ENCODE measurements around the gene SHLD1. TPM values are rescaled to one million over a fixed set of nuclear protein-coding genes. Genes with fewer than 3 reads are reported as not detected.

Gene SHLD1
- total RNA-seq, 1 donor from 2014 or later, result 3.1 TPM

DNA sequence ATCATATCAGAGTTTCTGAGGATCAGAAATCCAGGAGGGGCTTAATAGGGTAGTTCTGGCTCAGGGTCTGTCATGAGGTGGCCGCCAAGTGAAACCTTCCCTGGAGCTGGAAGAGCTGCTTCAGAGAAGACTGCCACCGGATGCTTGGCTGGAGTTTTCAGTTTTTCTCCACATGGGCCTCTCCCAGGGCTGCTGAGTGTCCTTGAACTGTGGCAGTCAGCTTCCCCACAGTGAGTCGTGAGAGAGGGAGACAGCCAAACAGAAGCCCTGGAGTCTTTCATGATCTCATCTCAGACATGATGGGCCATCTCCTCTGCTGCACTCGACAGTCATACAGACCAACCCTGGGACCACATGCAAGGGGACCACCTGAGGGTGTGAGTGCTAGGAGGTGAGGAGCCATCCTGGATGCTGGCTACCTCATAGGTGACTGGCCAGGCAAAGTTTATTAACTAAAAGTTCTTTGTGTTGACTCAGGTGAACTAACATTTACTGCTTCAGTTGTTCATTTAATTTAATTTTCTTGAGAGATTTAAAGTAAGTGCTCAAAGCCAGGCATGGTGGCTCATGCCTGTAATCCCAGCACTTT lies 71.5 kb downstream of the SHLD1 start:
- TF ChIP-seq CTCF (IDR thresholded peaks at IDR 0.05), result no peak
- Mint-ChIP-seq H3K27ac (ENCODE audit: unreplicated experiment) (no peak overlapping the region), H3K4me3 (ENCODE audit: unreplicated experiment) (no peak overlapping the region), H3K4me1 (ENCODE audit: low read depth) (peaks cover 2% of the 10 kb centered on the region), H3K36me3 (ENCODE audit: low read depth) (peaks cover 3% of the 10 kb centered on the region), H3K27me3 (ENCODE audit: low read depth) (no peaks in the 10 kb centered on the region), H3K9me3 (ENCODE audit: low read depth) (no peaks in the 10 kb centered on the region)
- DNase-seq (ENCODE audit: low spot score), result no peak

GRCh38 chr20:5822569-5822968 lies 72.4 kb downstream of the SHLD1 start:
- Mint-ChIP-seq H3K27me3 (ENCODE audit: low read depth) (no peaks in the 10 kb centered on the region), H3K36me3 (ENCODE audit: low read depth) (peaks cover 3% of the 10 kb centered on the region), H3K4me3 (ENCODE audit: unreplicated experiment) (no peak overlapping the region), H3K9me3 (ENCODE audit: low read depth) (no peaks in the 10 kb centered on the region), H3K27ac (ENCODE audit: unreplicated experiment) (no peak overlapping the region), H3K4me1 (ENCODE audit: low read depth) (peaks cover 2% of the 10 kb centered on the region)
- no peak for TF ChIP-seq CTCF (IDR thresholded peaks at IDR 0.05)
- no peak for DNase-seq (ENCODE audit: low spot score)

- no peak for TF ChIP-seq CTCF (IDR thresholded peaks at IDR 0.05)
- no peak overlapping the region for H3K4me3 Mint-ChIP-seq (ENCODE audit: unreplicated experiment)
- no peak for DNase-seq (ENCODE audit: low spot score)
- peaks cover 3% of the 10 kb centered on the region for H3K36me3 Mint-ChIP-seq (ENCODE audit: low read depth)
- no peaks in the 10 kb centered on the region for H3K9me3 Mint-ChIP-seq (ENCODE audit: low read depth)
- H3K27ac Mint-ChIP-seq (ENCODE audit: unreplicated experiment), result no peak overlapping the region
- H3K27me3 Mint-ChIP-seq (ENCODE audit: low read depth), result no peaks in the 10 kb centered on the region
- peaks cover 2% of the 10 kb centered on the region for H3K4me1 Mint-ChIP-seq (ENCODE audit: low read depth)
These were observed 75.0 kb downstream of the SHLD1 start for GRCh38 chr20:5825130-5825719.

DNA sequence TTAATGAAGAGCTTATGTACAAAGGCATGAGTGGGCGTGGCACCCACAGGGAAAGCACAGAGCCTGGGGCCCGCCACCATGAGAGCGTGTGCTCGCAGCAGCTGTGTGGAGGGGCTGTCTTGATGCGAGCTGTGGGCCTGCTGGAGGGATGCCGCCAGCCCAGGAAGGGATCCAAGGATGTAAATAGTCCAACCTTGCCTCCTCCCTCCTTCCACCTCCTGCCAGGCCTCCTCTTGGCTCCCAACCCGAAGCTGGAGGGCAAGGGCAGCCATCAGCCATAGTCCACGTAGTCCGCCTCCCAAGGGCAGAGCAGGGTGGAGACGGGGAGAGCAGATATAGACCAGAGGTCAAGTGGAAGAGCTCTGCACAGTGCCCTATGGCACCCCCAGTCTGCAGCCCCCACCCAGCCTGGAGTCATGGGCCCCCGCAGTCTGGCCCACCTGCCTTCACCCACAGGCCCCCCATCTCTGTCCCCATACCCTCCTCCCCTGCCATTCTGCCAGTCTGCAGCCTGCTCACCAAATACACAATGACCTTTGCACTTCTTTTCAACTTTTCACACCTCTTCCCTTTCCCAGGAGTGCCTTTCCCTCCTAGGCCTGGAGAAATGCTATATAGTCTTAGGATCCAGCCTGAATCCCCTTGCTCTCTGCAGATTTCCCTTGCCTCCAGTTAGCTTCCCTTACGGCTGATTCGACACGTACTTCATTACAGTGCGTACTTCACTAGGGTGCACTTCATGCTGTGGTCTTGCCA lies 77.1 kb downstream of the SHLD1 start:
- Mint-ChIP-seq H3K36me3 (ENCODE audit: low read depth) (peaks cover 3% of the 10 kb centered on the region), H3K4me1 (ENCODE audit: low read depth) (peaks cover 2% of the 10 kb centered on the region), H3K9me3 (ENCODE audit: low read depth) (no peaks in the 10 kb centered on the region), H3K4me3 (ENCODE audit: unreplicated experiment) (no peak overlapping the region), H3K27me3 (ENCODE audit: low read depth) (no peaks in the 10 kb centered on the region), H3K27ac (ENCODE audit: unreplicated experiment) (no peak overlapping the region)
- no peak for TF ChIP-seq CTCF (IDR thresholded peaks at IDR 0.05)
- DNase-seq (ENCODE audit: low spot score), result no peak

DNA sequence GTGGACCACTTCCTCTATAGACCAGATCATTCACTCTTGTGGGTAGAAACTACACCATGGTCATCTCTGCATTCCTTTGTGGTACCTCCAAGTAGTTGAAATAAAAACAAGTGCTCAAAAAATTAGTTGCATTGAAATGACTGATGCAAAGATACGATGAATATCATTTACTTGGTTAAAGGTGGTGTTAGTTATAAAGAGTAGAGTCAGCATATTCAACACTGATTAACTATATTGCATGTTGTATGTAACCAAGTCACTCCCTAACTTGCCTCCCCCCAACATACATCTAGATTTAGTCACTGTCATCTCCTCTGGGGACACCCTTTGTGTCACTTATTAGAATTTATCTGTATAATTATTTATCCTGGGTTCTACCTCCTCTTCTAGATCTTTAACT lies 77.7 kb downstream of the SHLD1 start:
- no peak overlapping the region for H3K27ac Mint-ChIP-seq (ENCODE audit: unreplicated experiment)
- DNase-seq (ENCODE audit: low spot score), result no peak
- H3K27me3 Mint-ChIP-seq (ENCODE audit: low read depth), result no peaks in the 10 kb centered on the region
- no peaks in the 10 kb centered on the region for H3K9me3 Mint-ChIP-seq (ENCODE audit: low read depth)
- peaks cover 3% of the 10 kb centered on the region for H3K36me3 Mint-ChIP-seq (ENCODE audit: low read depth)
- H3K4me1 Mint-ChIP-seq (ENCODE audit: low read depth), result peaks cover 3% of the 10 kb centered on the region
- no peak overlapping the region for H3K4me3 Mint-ChIP-seq (ENCODE audit: unreplicated experiment)
- TF ChIP-seq CTCF (IDR thresholded peaks at IDR 0.05), result no peak
